SK-N-MC (cell line): Measurements from ENCODE around the gene AFF2.

Experiments used
- EZH2 ChIP-seq: fragments of 200-600 bp; sonication (generic); IDR thresholded peaks from one replicate; pipeline ENCODE4 v1.6.1; 2017; ENCODE audit warnings: antibody characterized with exemption
- FOXP2 ChIP-seq: optimal IDR thresholded peaks from 2 replicates; pipeline ENCODE3; 2011; ENCODE audit warnings: mild to moderate bottlenecking, moderate library complexity; ENCODE audit not compliant: insufficient read depth; ENCODE audit errors: extremely low read length, control extremely low read depth
- POLR2AphosphoS5 ChIP-seq: IDR thresholded peaks from 2 replicates; pipeline ENCODE4 v1.6.1; 2012; ENCODE audit warnings: mild to moderate bottlenecking, low read depth, low read length, borderline replicate concordance

- TF ChIP-seq POLR2AphosphoS5 (no peak), EZH2 (no peak), FOXP2 (no peak)
Observed at GRCh38 chrX:148938348-148938747, 437.9 kb downstream of the AFF2 start.
